ENCODE data around the gene HOXB3.

DNA sequence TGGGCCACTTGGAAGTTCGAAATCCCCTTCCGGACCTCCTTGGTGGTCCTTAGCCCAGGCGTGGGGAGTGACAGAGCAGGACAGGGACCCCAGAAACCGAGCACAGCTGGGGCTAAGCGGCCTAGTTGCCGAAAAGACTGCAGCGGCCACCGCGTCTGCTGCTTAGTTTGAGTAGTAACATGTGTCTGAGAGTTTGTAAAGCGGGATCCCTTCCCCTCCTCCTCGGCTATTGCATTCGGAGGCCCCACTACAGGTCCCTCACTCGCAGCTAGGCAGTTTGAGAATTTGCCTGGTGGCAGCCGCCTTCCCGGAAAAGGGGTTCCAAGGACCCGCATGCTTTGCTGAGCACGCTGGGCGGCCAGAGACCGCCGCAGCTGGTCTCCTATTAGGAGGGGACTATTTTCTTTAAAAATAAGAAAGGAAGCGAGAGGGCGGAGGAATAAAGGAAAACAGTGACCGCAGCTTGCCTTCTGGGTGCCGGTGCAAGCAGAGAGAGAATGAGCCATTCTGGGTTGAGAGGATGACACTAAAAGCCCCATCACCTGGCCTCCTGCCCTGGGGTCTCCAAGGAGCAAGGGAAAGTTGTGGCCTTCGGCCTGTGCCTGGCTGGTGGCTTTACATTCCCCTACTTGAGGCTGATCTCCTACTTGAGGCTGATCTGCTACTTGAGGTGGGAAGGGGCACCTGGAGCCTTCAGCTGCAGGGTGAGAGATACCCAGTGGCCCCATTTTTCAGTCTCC is 4.7 kb upstream of the HOXB3 start:
- TF ChIP-seq, protein P1, sequence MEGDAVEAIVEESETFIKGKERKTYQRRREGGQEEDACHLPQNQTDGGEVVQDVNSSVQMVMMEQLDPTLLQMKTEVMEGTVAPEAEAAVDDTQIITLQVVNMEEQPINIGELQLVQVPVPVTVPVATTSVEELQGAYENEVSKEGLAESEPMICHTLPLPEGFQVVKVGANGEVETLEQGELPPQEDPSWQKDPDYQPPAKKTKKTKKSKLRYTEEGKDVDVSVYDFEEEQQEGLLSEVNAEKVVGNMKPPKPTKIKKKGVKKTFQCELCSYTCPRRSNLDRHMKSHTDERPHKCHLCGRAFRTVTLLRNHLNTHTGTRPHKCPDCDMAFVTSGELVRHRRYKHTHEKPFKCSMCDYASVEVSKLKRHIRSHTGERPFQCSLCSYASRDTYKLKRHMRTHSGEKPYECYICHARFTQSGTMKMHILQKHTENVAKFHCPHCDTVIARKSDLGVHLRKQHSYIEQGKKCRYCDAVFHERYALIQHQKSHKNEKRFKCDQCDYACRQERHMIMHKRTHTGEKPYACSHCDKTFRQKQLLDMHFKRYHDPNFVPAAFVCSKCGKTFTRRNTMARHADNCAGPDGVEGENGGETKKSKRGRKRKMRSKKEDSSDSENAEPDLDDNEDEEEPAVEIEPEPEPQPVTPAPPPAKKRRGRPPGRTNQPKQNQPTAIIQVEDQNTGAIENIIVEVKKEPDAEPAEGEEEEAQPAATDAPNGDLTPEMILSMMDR (IDR thresholded peaks at IDR 0.05 in 4 of 5, conservative IDR thresholded peaks at IDR 0.05 in 1 of 5) = no peak
- no peak for TF ChIP-seq POLR2A (IDR thresholded peaks at IDR 0.05)

Measured in gastrocnemius medialis (tissue), 4 donors.